Activated CD8-positive, alpha-beta memory T cell treated with anti-CD3 and anti-CD28 coated beads, Interleukin-2, amount 50 U/mL, for 1 hour (primary cell): ENCODE results near the gene HOXB2.

Source experiments
- DNase-seq: peaks from one replicate; pipeline ENCODE4 v3.0.0-alpha.2; 2020; ENCODE audit errors: extremely low read depth

HOXB2 gene

DNA sequence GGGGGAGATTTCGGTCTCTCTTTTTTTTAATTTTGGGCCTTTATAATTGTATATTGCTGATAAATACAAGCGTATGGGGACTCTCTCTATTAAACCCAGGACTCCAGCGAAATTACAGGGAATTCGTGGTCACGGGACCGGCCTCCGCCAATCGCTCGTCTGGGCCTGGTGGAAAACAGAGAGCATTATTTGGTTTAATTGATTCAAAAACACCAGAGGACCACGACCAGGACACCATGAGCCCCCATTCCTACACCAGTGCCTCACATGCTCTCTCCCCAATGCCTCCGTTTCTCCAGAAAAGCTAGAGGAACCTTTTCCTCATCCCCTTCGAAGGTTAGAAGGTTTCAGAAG is at the start of gene HOXB2:
HOXB2 (minus strand) TSS at position 88 of the 354 bp plus-strand sequence. CDS start 198 bp downstream, outside the sequence.
- no peak for DNase-seq

DNA sequence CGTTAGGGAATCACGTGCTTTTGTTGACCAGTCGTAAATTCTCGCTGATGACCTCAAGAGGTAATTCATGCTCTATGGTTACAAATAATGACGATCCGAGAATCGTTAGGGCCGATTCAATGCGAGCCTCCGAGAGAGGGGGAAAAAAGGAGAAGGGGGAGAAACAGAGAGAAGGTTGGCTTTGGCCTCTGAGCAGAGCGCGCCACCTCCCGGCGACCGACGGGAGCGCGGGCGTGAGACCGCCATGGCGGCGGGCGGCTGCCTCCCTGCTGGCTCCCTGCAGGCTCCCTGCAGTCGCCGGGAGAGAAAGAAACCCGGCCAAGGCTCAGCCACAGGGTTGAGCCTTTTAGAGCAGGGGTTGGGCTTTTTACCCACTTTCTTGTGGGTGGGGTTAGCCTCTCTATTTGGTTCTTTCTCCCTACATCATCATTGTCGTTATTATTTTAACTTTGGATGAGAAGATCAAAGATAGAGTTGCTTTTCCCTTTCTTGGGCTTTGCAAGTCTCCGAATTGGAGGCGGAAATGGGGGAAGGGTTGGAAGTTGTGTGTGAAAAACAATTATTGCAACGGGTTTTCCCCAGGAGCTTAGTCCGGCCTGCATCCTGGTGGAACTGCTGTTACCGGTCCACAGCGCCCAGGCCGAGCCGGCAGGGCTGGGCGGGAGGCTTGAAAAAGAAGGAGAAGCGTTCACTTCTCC is 49.1 kb upstream of the HOXB2 start:
- DNase-seq, result no peak

DNA sequence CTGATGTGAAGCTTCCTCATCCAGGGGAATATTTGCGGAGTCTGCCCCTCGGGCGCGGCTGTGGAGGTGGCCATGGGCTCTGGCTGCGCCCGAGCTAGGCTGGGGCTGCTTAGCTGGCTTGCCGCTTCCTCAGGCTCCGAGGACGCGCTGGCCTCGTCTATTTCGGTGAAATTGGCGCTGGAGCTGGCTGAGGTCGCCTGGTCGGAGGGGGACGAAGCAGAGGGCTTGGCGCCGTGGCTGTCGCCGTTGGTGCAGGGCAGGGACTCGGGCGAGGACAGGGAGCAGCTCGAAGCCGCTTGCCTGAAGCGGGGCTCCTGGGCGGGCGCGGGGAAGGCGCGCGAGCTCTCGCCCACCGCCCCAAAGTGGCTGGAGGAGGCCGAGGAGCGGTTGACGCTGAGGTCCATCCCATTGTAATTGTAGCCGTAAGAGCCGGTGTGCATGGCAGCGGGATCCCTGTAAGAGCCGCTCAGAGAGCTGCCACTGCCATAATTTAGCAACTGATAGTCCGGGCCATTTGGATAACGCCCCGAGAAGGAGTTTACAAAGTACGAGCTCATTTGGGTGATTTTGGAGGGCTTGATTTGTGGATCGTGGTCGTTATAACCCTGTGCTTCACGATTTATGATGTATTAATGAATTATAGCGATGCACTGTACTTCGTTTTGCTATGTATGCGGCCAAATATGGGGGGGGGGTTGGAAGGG is 48.4 kb upstream of the HOXB2 start, which contains the start of gene HOXB5:
HOXB5 (minus strand) TSS at position 654 of the 704 bp plus-strand sequence; CDS start at position 557, 97 bp downstream.
- DNase-seq, result no peak

DNA sequence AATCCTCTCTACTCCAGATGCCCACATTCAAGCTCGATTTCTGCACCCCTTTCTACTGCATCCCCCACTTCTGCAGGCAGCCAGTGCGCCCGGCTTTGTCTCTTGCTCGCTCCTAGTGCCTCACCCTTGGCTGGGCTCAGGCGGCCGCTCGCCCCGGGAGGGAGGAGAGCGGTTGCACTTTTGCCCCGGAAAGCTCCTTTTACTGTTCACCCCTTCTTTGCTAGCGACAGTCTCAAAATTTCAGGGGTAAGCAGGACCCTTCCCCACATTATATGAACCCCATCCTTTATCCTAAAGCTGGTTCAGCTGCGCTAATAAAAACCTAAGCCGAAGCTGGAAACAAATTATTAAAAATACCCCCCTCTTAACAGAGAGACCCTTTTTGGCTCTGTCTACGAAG is 47.7 kb upstream of the HOXB2 start:
- DNase-seq, result no peak

DNA sequence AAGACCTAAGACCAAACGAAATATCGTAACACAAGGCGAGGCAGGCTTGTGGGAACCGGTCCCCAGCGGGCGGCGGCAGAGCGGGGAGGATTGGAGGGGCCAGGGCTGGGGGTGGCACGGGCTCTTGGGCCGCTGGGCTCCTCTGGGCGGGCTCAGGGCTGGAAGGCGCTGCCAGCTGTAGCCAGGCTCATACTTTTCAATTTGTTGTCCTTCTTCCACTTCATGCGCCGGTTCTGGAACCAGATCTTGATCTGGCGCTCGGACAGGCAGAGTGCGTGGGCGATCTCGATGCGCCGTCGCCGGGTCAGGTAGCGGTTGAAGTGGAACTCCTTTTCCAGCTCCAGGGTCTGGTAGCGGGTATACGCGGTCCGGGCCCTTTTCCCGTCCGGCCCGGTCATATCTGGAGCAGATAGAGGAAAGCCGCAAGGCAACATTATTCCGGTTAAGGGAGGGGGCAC is 47.2 kb upstream of the HOXB2 start:
- DNase-seq, result no peak

DNA sequence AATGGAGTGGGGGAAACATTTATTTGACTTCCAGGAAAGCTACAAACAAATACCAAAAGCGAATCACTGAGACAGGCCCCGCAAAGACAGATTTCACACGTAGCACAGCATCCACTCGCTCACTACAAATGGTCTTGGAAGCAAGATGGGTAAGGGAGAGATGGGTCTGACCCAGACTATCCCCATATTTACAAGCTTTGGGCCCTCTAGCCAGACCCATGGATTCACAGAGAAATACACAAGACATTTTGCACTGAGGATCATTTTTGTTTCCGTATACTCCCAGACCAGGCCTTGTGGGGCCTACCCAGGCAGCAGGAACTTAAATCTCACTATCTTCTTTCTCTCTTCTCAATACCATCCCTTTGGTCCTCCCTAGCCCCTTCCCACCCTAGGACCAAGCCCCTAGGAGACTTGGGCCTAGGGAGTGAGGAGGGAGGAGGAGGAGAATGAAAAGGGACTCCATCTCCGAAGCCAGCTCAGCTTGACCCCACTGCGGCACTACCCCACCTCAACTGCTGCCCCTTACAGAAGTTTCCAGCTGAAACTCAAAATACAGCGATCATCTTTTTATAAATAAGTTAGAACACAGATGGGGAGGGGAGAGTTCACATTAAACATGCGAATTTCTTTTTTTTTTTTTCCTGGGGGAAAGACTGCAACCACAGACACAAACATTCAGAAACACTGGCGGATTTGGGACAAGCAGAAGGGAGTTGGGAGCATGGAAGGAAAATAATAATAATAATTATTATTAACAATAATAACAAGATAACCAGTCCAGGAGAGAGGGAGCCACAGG is 46.5 kb upstream of the HOXB2 start:
- DNase-seq, result no peak

DNA sequence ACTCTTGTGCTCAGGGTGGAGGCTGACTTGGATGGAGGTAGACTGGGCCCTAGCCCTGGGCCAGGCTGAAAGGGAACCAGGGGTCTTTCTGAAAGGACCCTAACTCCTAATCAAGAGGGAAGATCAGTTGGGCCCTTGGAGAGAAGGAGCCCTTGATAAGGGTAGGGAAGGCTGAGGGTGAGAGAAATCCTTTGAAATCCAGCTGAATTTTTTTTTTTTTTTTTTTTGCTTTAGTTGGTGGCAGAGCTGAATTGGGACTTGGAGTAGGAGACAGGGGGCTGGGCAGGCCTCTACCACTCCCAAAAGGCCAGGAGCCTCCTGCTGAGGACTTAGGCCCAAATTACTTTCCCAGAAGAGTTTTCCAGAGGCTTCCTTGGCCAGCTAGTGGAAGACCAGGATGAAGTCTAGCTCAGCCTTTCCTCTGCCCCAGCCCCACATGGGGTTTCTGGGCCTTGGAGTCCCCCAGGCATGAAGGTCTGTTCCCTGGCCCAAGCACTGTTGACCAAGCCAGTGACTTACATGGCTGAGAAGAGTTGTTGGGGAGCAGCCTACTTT is 45.8 kb upstream of the HOXB2 start:
- DNase-seq, result no peak

DNA sequence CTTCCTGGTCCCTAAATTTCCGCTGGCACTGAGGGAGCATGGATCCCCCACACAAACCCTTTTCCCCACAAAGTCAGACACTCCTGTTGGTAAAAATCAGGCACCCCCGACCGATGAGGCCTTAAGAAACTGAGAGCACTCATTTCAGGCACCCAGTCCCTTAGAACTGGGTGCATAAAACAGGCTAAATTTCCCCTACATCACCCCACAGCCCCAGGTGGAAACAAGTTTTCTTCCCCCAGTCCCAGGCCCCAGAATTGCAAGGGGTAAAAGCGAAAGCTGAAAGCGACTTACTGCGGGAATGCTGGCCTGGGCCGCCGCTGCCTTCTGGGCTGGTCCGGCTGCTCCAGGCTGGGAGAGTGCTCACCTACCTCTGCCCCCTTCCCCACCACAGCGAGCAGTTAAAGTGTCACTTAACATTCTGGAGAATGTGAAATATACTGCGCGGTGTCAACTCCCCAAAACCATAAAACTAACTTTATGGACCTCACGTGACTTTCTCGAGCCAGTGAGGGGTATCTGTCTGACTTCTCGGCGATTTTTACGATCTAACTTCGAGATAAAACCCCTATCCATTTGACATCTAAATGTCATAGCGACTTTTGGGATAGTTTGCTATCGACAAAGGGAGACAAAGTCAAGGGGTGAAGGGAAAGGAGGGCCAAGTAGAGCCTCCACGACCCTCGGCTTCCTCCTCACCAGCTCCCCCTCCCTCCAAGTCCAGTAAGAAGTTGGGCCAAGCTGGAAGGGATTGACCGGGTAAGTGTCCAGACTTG is 45.1 kb upstream of the HOXB2 start, which contains the start of gene HOXB3:
HOXB3 (minus strand) TSS at position 411 of the 776 bp plus-strand sequence. CDS start 37,767 bp downstream, outside the sequence.
- no peak for DNase-seq

DNA sequence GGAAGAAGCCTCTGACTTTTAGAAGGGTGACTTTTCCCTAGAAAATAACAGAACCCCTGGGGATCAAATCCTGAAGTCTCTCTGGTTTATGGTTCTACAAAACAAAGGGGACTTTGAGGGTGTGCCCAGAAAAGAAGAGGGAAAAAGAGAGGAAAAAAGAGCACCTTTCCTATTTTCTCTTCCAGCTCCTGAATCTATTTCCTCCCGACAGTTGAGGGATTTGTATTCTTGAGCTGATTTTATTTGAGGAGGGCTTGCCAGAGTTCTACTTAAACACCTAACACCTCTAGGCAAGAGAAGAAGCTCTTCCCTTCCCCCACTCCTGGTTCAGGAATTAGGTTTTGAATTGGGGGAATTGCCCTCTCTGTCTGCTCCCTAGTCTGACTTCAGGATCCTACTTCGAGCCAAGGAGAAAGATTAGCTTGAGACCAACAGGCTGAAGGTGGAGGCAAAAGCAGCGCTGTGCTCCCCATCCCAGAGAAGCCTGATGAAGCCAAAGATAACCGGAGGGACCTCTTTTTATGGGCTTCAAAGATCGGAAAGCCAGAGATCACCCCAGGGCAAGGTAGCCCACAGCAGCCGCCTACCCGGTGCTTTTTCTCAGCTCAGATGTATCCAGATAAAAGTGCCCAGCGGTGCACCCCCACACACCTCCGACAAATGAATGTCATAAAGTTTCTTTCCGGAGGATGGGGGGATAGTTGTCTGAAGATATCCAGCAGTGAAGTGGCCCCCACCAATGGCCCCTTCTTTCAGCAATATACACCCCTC is 44.3 kb upstream of the HOXB2 start:
- no peak for DNase-seq

DNA sequence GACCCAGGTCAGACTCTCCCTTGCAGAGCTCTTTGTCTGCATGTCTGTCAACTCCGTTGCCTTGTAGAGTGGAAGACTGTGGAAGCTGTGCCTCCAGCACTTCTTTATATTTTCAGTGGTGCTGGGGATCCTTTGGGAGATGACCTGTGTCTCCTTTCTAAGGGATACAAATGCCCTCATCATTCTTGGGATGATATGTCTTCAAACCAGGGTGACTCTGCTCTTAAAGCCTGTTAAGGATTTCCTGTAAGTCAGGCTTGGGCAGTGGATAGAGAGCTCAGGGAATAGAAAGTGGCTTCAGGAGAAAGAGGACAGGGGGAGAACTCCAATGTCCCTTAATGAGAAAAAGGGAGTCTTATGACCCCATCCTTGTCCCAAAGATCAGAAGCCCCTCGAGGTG is 43.6 kb upstream of the HOXB2 start:
- DNase-seq, result no peak

DNA sequence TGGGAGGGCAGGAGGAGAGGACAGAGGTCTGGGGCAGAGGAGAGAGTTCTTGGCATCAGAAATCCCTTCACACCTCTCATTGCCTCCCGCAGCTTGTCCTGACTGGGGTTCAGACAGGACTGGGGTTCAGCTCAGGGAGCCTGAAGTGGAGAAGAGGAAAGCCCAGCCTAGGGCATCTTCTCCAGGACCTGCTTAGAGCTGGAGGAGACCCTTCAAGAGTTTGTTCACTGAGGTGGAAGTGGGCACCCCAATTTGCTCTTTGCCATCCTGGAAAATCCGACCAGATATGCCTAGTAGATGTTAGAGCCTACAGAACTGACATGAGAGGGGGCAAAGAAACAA is 43.1 kb upstream of the HOXB2 start:
- DNase-seq, result no peak

DNA sequence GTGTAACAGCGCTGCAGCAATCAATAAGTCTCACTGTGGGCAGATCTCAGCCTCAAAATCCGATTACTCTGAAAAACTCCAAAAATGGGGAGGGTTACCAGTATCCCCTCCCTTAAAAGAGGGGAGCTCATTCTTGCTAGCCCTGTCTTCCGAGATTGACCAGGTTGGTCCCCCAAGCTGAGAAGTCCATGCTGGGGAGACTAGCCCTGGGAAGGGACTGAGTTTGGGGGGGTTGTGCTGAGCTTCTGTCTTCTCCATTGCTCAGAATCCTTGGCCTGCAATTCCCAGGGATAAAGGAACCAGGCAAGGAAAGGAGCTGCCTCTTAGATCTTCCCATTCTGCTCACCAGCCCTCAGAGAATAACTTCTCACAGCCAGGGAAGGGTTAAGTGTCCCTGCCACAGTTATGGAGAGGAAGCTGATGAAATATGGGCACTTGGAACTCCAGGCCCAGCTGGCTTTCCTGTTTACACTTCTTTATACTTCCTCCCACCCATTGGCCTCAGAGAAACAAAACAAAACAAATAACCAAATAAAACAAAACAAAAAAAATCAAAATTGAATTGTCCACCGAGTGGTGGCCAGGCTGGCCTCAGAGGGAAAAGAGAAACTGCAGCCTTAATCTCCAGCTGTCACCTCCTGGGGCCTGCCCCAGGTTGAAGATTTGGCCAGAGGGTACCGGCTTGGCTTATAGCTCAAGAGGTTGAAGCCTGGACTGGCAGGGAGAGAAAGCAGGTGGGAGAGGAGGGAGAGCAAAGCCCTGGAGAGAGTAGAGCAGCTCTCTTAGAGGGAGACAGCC is 42.6 kb upstream of the HOXB2 start:
- DNase-seq, result no peak

DNA sequence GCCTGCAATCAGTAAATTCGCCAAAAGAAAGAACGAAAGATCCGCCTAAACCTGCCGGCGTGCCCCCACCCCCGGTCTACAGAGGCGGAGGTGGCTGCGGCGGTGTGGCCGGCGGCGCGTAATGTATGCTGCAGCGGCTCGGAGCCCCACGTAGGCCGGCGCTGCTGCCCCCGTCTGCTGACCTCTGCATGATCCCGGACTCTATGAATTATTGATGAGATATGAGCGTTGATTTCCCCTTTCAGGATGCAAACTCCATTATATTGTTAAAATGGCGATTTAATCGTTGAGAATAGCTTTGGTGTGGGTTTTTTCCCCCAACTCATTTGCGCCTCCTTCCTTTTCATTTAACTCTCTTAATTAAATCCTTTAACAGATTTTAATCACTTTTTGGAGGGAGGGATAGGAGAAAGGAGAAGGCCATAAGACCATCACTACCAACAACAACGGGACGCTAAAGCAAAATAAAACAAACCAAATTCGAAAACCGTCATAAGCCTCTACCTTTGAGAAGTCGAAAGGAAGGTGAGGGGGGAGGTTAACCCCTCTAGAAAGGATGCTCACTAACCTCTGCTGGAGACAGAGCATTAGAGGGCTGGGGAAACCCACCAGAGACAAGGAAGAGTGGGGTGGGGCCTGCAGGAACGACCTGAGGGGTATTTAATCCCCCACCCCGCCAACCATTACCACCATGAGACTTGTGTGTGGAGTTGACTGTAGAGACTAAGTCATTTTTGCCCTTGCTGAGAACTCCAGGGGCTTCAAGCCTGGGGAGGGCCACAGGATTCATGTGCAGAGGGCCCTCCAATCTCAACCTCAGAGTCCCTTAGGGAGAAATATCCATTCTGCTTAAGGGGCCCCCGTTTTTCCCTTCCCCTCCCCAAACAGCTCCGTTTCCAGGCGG is 41.7 kb upstream of the HOXB2 start:
- DNase-seq, result no peak

DNA sequence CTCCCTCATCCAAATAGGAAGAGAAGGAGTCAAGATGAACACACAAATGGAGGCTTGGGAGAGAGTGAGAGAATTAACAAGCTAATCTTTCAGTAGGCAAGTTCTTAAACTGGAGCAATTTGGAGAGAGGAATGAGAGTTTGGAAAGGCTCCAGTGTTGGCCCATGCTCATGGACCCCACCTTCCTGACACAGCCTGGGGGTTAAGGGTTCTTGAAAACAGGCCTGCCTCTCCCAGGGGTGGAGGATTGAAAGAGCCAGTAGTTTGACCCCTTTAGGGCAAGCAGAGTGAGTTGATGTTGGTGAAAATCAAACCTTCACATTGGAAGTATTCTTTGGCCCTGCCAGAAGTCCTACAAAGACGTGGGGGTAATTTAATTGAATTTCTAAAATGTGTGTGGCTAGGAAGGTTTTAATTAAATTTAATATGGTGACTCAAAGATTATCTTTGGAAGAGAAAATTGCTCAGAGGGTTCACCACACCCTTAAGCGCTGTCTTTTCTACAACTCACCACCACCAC is 39.4 kb upstream of the HOXB2 start:
- no peak for DNase-seq

DNA sequence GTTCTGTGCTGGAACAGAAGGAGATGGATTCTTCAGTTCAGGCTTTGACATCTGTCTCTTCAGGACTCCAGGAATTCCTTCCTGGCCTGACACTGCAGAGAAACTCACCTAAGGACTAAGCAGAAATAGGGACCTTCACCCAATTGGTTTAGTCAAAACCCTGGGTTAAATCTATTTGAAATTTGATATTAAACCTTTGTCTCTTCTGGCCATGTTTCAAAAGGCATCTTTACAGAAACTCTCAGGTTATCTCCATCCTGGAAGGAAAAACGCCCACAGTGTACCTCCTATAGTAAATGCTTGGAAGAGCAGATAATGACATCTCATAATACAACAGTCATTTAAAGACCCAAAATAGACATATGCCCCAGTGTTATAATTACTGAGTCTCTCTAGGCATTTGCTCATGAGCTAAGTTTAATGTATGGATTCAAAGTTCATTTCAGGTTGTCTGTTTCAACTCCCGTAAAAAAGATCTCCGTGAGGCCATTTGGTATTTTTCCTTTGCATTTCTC is 38.9 kb upstream of the HOXB2 start:
- DNase-seq, result no peak

DNA sequence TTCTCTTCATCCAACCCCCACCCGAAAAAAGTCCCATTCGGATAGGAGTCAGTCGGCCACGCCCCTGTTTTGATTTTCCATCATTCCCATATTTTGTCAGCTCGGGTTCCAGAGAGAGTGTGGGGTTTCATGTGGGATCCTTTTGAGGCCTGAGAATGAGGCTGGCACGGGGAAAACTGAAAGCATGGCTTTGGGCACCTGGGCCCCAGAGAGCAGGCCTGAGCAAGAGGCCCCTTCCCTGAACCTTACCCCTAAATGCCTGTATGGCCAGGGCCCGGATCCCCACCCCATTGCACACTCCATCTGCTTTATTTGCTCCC is 37.8 kb upstream of the HOXB2 start:
- no peak for DNase-seq

DNA sequence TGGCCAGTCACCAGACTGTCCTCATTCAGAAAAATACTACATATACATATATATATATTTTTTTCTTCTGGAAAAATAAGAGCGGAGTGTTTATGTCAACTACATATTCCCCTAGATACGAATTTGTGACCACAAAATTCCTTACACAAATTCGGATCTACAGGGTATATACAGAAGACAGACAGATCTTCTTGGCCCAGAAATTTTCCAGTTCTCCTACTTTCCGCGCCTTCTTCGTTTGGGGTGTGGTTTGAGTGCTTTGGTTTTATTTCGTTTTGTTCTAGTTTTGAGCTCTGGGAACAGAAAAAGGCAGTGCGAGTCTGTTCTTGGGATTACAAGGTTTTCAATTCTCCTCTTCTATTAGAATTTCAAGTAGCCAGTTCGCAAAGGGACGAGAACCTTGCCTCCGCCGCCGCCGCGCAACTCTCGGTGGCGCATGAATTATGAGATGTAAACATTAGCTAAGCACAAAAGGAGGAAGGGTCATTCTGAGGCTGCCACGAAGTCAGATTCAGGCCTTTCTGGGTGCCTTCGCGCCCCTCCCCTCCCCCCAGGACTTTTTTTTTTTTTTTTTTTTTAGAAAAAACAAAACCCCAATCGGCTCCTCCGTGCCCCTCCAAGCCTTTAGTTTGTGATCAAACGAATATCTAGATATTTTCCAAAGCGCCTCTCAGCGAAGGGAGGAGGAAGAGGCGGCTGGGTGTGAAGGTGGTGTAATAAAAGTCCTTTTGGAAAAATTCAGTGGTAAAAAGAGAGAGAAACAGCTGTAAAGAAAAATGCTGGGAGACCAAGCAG is 35.0 kb upstream of the HOXB2 start:
- DNase-seq, result no peak

DNA sequence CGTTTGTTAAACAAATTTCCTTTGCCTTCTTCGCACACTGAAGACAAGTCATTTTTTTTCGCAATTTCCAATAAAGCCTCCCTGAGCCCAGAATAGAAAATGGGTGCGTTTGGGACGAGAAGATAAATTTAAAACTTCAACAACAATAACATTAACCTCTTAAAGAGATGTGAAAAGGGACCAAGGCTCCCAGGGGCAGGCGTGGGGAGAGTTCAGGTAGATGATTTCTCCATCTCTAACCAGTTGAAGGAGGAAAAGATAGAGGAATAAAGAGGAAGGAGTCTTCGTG is 34.5 kb upstream of the HOXB2 start:
- no peak for DNase-seq
